MM.1S (cell line): ENCODE data around the gene CLSTN1.

Experiments used
- DNase-seq: peaks from one replicate; pipeline ENCODE4 v3.0.0-alpha.2; 2015
- H2AFZ ChIP-seq: fragments of 300-600 bp; sonication (generic); 2 replicates; pipeline ENCODE4 v1.6.0; 2016; ENCODE audit warnings: antibody characterized with exemption, low read length
- H3F3A ChIP-seq: fragments of 300-600 bp; sonication (generic); 2 replicates; pipeline ENCODE4 v1.6.1; 2016; ENCODE audit warnings: mild to moderate bottlenecking, antibody characterized with exemption, low read length, moderate library complexity, mixed read lengths; ENCODE audit not compliant: insufficient read depth
- H3K27ac ChIP-seq: fragments of 300-600 bp; sonication (generic); 2 replicates; pipeline ENCODE4 v1.5.1; 2016; ENCODE audit warnings: mild to moderate bottlenecking, low read length
- H3K27me3 ChIP-seq: fragments of 300-600 bp; sonication (generic); replicated peaks from 2 replicates; pipeline ENCODE4 v1.6.0; 2016; ENCODE audit warnings: low read length; ENCODE audit not compliant: insufficient read depth
- H3K36me3 ChIP-seq: fragments of 300-600 bp; sonication (generic); replicated peaks from 2 replicates; pipeline ENCODE4 v1.6.1; 2016; ENCODE audit warnings: mild to moderate bottlenecking, low read length, mixed read lengths; ENCODE audit not compliant: insufficient read depth
- H3K4me1 ChIP-seq: fragments of 300-600 bp; sonication (generic); 2 replicates; pipeline ENCODE4 v1.6.1; 2016; ENCODE audit warnings: low read length, mixed read lengths
- H3K4me2 ChIP-seq: fragments of 300-600 bp; sonication (generic); 2 replicates; pipeline ENCODE4 v1.6.0; 2016; ENCODE audit warnings: low read depth, low read length
- H3K4me3 ChIP-seq: fragments of 300-600 bp; sonication (generic); 2 replicates; pipeline ENCODE4 v1.5.1; 2016; ENCODE audit warnings: low read length, mixed read lengths
- H3K79me2 ChIP-seq: fragments of 300-600 bp; sonication (generic); 2 replicates; pipeline ENCODE4 v1.6.1; 2016; ENCODE audit warnings: mixed run types, low read length, mixed read lengths
- H3K9ac ChIP-seq: fragments of 300-600 bp; sonication (generic); 2 replicates; pipeline ENCODE4 v1.6.1; 2016; ENCODE audit warnings: low read length, mixed read lengths
- H3K9me2 ChIP-seq: fragments of 300-600 bp; sonication (generic); replicated peaks from 2 replicates; pipeline ENCODE4 v1.6.1; 2016; ENCODE audit warnings: mild to moderate bottlenecking, low read length, mixed read lengths; ENCODE audit not compliant: insufficient read depth
- H3K9me3 ChIP-seq: fragments of 300-600 bp; sonication (generic); replicated peaks from 2 replicates; pipeline ENCODE4 v1.6.1; 2016; ENCODE audit warnings: mild to moderate bottlenecking, low read length, mixed read lengths; ENCODE audit not compliant: insufficient read depth
- H4K20me1 ChIP-seq: fragments of 300-600 bp; sonication (generic); 2 replicates; pipeline ENCODE4 v1.6.1; 2016; ENCODE audit warnings: mild to moderate bottlenecking, low read length, moderate library complexity, mixed read lengths; ENCODE audit not compliant: insufficient read depth
- EZH2 ChIP-seq: fragments of 300-600 bp; sonication (generic); optimal IDR thresholded peaks from 2 replicates; pipeline ENCODE3; 2017; ENCODE audit warnings: low read depth, mild to moderate bottlenecking, antibody characterized with exemption, low read length, mixed read lengths
- EZH2phosphoT487 ChIP-seq: fragments of 300-600 bp; sonication (generic); IDR thresholded peaks from 2 replicates; pipeline ENCODE4 v1.6.1; 2018; ENCODE audit warnings: antibody characterized with exemption, low read length
- TF ChIP-seq, protein P1 (sequence below): fragments of 300-600 bp; sonication (generic); IDR thresholded peaks from 2 replicates; pipeline ENCODE4 v1.5.1; 2016; ENCODE audit warnings: antibody characterized with exemption, low read length, mixed read lengths

The CLSTN1 gene

DNA sequence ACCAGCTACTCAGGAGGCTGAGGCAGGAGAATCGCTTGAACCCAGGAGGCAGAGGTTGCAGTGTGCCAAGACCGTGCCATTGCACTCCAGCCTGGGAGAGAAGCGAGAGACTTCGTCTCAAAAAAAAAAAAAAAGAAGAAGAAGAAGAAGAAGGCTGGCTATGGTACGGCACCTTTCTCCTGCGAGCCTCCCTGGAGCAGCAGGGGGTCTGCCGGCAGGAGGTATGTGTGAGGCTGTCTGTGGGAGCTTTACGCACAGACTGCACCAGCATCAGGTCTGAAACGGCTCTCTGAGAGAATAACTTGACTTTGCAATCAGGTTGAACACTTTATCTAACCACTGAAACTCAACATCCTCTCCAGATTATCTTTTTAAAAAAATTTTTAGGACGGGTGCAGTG lies 44.9 kb downstream of the CLSTN1 start:
- H3K27ac ChIP-seq: no peak overlapping the region
- DNase-seq: no peak
- no peaks in the 10 kb centered on the region for H3K4me1 ChIP-seq
- no peaks in the 10 kb centered on the region for H3K27me3 ChIP-seq
- no peak overlapping the region for H3K4me2 ChIP-seq
- H2AFZ ChIP-seq: no peak overlapping the region
- H4K20me1 ChIP-seq: no peaks in the 10 kb centered on the region
- H3K9me2 ChIP-seq: no peaks in the 10 kb centered on the region
- peaks cover 66% of the 10 kb centered on the region for H3K79me2 ChIP-seq
- no peak for TF ChIP-seq EZH2
- TF ChIP-seq, protein P1, sequence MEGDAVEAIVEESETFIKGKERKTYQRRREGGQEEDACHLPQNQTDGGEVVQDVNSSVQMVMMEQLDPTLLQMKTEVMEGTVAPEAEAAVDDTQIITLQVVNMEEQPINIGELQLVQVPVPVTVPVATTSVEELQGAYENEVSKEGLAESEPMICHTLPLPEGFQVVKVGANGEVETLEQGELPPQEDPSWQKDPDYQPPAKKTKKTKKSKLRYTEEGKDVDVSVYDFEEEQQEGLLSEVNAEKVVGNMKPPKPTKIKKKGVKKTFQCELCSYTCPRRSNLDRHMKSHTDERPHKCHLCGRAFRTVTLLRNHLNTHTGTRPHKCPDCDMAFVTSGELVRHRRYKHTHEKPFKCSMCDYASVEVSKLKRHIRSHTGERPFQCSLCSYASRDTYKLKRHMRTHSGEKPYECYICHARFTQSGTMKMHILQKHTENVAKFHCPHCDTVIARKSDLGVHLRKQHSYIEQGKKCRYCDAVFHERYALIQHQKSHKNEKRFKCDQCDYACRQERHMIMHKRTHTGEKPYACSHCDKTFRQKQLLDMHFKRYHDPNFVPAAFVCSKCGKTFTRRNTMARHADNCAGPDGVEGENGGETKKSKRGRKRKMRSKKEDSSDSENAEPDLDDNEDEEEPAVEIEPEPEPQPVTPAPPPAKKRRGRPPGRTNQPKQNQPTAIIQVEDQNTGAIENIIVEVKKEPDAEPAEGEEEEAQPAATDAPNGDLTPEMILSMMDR: no peak
- TF ChIP-seq EZH2phosphoT487: no peak
- no peaks in the 10 kb centered on the region for H3K9me3 ChIP-seq
- no peaks in the 10 kb centered on the region for H3F3A ChIP-seq
- H3K36me3 ChIP-seq: no peaks in the 10 kb centered on the region
- H3K9ac ChIP-seq: no peak overlapping the region
- H3K4me3 ChIP-seq: no peak overlapping the region

DNA sequence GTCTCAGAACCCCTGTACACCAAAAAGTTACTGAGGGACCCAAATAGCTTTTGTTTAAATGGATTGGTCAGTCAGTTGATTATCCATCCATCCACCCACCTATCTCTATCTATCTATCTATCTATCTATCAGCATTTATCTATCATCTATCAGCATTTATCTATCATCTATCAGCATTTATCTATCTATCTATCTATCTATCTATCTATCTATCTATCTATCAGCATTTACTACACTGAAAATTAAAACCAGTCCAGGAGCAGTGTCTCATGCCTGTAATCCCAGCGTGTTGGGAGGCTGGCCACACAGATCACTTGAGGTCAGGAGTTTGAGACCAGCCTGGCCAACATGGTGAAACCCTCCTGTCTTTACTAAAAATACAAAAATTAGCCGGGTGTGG lies 47.1 kb downstream of the CLSTN1 start:
- H3K9ac ChIP-seq: no peak overlapping the region
- no peak for TF ChIP-seq EZH2
- TF ChIP-seq EZH2phosphoT487: no peak
- TF ChIP-seq, protein P1: no peak
- H3K36me3 ChIP-seq: no peaks in the 10 kb centered on the region
- H4K20me1 ChIP-seq: no peaks in the 10 kb centered on the region
- no peaks in the 10 kb centered on the region for H3K9me2 ChIP-seq
- H3K9me3 ChIP-seq: no peaks in the 10 kb centered on the region
- H2AFZ ChIP-seq: no peak overlapping the region
- no peak for DNase-seq
- no peaks in the 10 kb centered on the region for H3F3A ChIP-seq
- H3K4me1 ChIP-seq: no peaks in the 10 kb centered on the region
- H3K27ac ChIP-seq: no peak overlapping the region
- no peak overlapping the region for H3K4me2 ChIP-seq
- H3K4me3 ChIP-seq: no peak overlapping the region
- H3K79me2 ChIP-seq: peaks cover 50% of the 10 kb centered on the region
- H3K27me3 ChIP-seq: no peaks in the 10 kb centered on the region

DNA sequence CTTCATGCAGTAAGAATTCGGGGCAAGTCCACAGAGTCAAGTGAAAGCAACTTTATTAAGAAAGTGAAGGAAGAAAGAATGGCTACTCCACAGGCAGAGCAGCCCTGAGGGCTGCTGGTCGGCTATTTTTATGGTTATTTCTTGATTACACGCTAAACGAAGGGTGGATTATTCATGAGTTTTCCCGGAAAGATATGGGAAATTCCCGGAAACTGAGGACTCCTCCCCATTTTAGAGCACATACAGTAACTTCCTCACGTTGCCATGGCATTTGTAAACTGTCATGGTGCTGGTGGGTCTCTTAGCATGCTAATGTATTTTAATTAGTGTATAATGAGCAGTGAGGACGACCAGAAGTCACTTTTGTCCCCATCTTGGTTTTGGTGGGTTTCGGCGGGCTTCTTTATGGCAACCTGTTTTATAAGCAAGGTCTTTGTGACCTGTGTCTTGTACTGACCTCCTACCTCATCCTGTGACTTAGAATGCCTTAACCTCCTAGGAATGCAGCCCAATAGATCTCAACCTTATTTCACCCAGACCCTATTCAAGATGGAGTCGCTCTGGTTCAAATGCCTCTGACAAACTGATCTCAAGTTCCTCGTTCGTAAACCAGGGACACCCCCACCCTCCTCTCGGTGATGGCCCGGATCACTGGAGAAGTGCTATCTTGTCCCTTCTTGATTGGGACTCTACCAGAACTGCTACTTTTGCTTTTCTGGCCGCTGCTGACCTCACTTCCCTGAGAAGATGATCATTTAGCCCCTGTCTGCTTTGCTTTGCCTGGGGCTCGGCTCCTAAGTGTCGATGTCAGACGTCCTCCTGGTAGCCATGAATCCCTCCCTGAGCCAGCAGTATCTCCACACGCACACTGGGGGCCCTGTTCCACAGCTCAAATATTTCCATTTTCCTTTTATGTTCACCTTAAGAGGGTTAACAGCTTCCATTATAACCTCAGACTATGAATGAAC lies 48.8 kb downstream of the CLSTN1 start:
- H3K27ac ChIP-seq: no peak overlapping the region
- no peak overlapping the region for H2AFZ ChIP-seq
- no peaks in the 10 kb centered on the region for H3K27me3 ChIP-seq
- peaks cover 38% of the 10 kb centered on the region for H3K79me2 ChIP-seq
- H3K4me2 ChIP-seq: no peak overlapping the region
- H3K9me2 ChIP-seq: no peaks in the 10 kb centered on the region
- H3K4me3 ChIP-seq: no peak overlapping the region
- no peaks in the 10 kb centered on the region for H3F3A ChIP-seq
- H3K36me3 ChIP-seq: no peaks in the 10 kb centered on the region
- no peaks in the 10 kb centered on the region for H3K4me1 ChIP-seq
- H3K9ac ChIP-seq: no peak overlapping the region
- TF ChIP-seq EZH2: no peak
- TF ChIP-seq EZH2phosphoT487: no peak
- TF ChIP-seq, protein P1: no peak
- H4K20me1 ChIP-seq: no peaks in the 10 kb centered on the region
- H3K9me3 ChIP-seq: no peaks in the 10 kb centered on the region
- DNase-seq: no peak
